GM08714 (cell line): ENCODE data around the gene SYT8.
"Not testable (repeated sequence)": the region's sequence is repeated elsewhere in the genome, so short reads cannot be mapped to it uniquely, and the experiment has no call there.

Source experiments
- H3K4me3 ChIP-seq: fragments of 200-500 bp; sonication (Bioruptor generic); 2 replicates; pipeline ENCODE4 v1.5.1; 2014; ENCODE audit warnings: mild to moderate bottlenecking, low read length, inconsistent platforms
- ZNF274 ChIP-seq: IDR thresholded peaks from 2 replicates; pipeline ENCODE4 v1.6.1; 2012; ENCODE audit warnings: mild to moderate bottlenecking, low read depth, low read length

Gene SYT8

GRCh38 chr11:1834779-1835670 is at the start of gene SYT8:
Gene SYT8, plus strand, starts transcription at chr11:1834990. Its CDS starts 116 bp downstream, at chr11:1835106.
- TF ChIP-seq ZNF274, result no peak
- H3K4me3 ChIP-seq, result no peak within 1 kb of the TSS

- H3K4me3 ChIP-seq, result no peak overlapping the region
- TF ChIP-seq ZNF274, result no peak
Measured at GRCh38 chr11:1785749-1786413, 48.9 kb upstream of the SYT8 start.

GRCh38 chr11:1786466-1786865 is 48.3 kb upstream of the SYT8 start:
- no peak overlapping the region for H3K4me3 ChIP-seq
- TF ChIP-seq ZNF274, result no peak

- TF ChIP-seq ZNF274, result no peak
- H3K4me3 ChIP-seq, result no peak overlapping the region
Measured at GRCh38 chr11:1791912-1792311, 42.9 kb upstream of the SYT8 start.

- H3K4me3 ChIP-seq, result no peak overlapping the region
- no peak for TF ChIP-seq ZNF274
Measured at GRCh38 chr11:1792461-1792860, 42.3 kb upstream of the SYT8 start.

GRCh38 chr11:1793081-1793480 is 41.7 kb upstream of the SYT8 start:
- TF ChIP-seq ZNF274, result no peak
- H3K4me3 ChIP-seq, result no peak overlapping the region

- TF ChIP-seq ZNF274, result no peak
Measured at GRCh38 chr11:1796413-1797011, 38.3 kb upstream of the SYT8 start.

GRCh38 chr11:1797391-1798125 is 37.2 kb upstream of the SYT8 start:
- no peak overlapping the region for H3K4me3 ChIP-seq
- no peak for TF ChIP-seq ZNF274

More at GRCh38 chr11:1796413-1797011, 38.3 kb upstream of the SYT8 start:
- H3K4me3 ChIP-seq, result no peak overlapping the region

- no peak for TF ChIP-seq ZNF274
- no peak overlapping the region for H3K4me3 ChIP-seq
Measured at GRCh38 chr11:1803246-1803645, 31.5 kb upstream of the SYT8 start.

GRCh38 chr11:1803835-1804519 is 30.8 kb upstream of the SYT8 start:
- H3K4me3 ChIP-seq, result not testable (repeated sequence)

GRCh38 chr11:1805525-1805924 is 29.3 kb upstream of the SYT8 start:
- TF ChIP-seq ZNF274, result no peak
- H3K4me3 ChIP-seq, result no peak overlapping the region

- H3K4me3 ChIP-seq, result no peak overlapping the region
- no peak for TF ChIP-seq ZNF274
Measured at GRCh38 chr11:1807264-1807995, 27.4 kb upstream of the SYT8 start.

GRCh38 chr11:1810761-1811160 is 24.0 kb upstream of the SYT8 start:
- no peak for TF ChIP-seq ZNF274
- H3K4me3 ChIP-seq, result no peak overlapping the region
